Bladder microvascular endothelial cell (primary cell): ENCODE measurements around the gene TMCC2. TPM values are rescaled to one million over a fixed set of nuclear protein-coding genes. Genes with fewer than 3 reads are reported as not detected.

Source experiments
- total RNA-seq: library from RNA; depleted of rRNA; stranded (reverse); fragments of >200 nt; gene quantifications from 2 replicates; pipeline ENCODE4 v1.2.3, GENCODE V29; 2014

Gene TMCC2
- total RNA-seq, result 0.81 and 4.3 TPM in 2 replicates

GRCh38 chr1:205227584-205228013 lies at the start of gene TMCC2:
TMCC2 (plus strand) TSS chr1:205227946; CDS start chr1:205228565, 619 bp downstream.

GRCh38 chr1:205211169-205211838 lies 16.4 kb upstream of the TMCC2 start, which contains the start of gene DSTYK:
DSTYK (minus strand) TSS chr1:205211702; CDS start chr1:205211535, 167 bp downstream.

GRCh38 chr1:205321162-205321958 lies 93.6 kb downstream of the TMCC2 start, which contains the start of gene NUAK2:
NUAK2 (minus strand) TSS chr1:205321745; CDS start chr1:205321628, 117 bp downstream.

Other genes with a start within 250 kb of the TMCC2 start
- not detected in 2 replicates for gene CNTN2, start 184.7 kb upstream of the TMCC2 start, total RNA-seq
- 0.65 and 2.3 TPM in 2 replicates for gene TMEM81, start 143.5 kb upstream of the TMCC2 start, total RNA-seq
- gene RBBP5, start 106.0 kb upstream of the TMCC2 start, total RNA-seq, result 12.1 and 22.6 TPM in 2 replicates
- 7.9 and 14.9 TPM in 2 replicates for gene DSTYK, start 16.2 kb upstream of the TMCC2 start, total RNA-seq
- 2.9 and 16.2 TPM in 2 replicates for gene NUAK2, start 93.8 kb downstream of the TMCC2 start, total RNA-seq
- not detected in 2 replicates for gene KLHDC8A, start 129.0 kb downstream of the TMCC2 start, total RNA-seq
- gene LEMD1, start 194.1 kb downstream of the TMCC2 start, total RNA-seq, result 0.32 TPM in 1 of 2 replicates, not detected in the other
- gene BLACAT1, start 228.1 kb downstream of the TMCC2 start, total RNA-seq, result not detected in 2 replicates